Endothelial cell of umbilical vein (primary cell): ENCODE data around the gene EXOSC6. TPM values are rescaled to one million over a fixed set of nuclear protein-coding genes. Genes with fewer than 3 reads are reported as not detected.

Source experiments
- BruUV-seq: library from RNA; stranded (reverse); fragments of 400-500 nt; replicated peaks from 2 replicates; lab custom pipeline; 2021; lab: Mats Ljungman, UMichigan
- CTCF ChIA-PET: fragments of 300-600, 350-600 bp; sonication (Branson Sonifier 250); formaldehyde crosslinking; loops from one replicate; lab custom pipeline; 2021; ENCODE audit warnings: antibody characterized with exemption, inconsistent platforms; lab: Charles Lee
- POLR2A ChIA-PET: fragments of 300-600, 350-600 bp; sonication (Branson Sonifier 250); formaldehyde crosslinking; loops from one replicate; lab custom pipeline; 2021; ENCODE audit warnings: antibody characterized with exemption, inconsistent platforms; lab: Charles Lee
- DNase-seq: peaks from one replicate; pipeline ENCODE4 v3.0.0-alpha.2; 2011; ENCODE audit warnings: low read depth, low spot score
- FAIRE-seq: peaks from 2 replicates; lab custom pipeline; 2011; peaks lifted over from hg19 to GRCh38; lab: Jason Lieb, UNC
- H2AFZ ChIP-seq: 2 replicates; pipeline ENCODE4 v1.6.0; 2012; ENCODE audit warnings: low read depth, low read length, control low read depth, inconsistent platforms
- H3K27ac ChIP-seq: 2 replicates; pipeline ENCODE4 v1.5.1; 2011; ENCODE audit warnings: low read depth, mild to moderate bottlenecking, control low read depth, low read length, moderate library complexity; ENCODE audit not compliant: insufficient read depth
- H3K27me3 ChIP-seq, 2 experiments: 2 replicates each; pipeline versions ENCODE4 v1.6.0 to v1.6.1; 2011; ENCODE audit warnings: low read length in 2 of 2, mixed read lengths in 1 of 2; ENCODE audit not compliant: control insufficient read depth in 2 of 2, insufficient read depth in 2 of 2
- H3K36me3 ChIP-seq, 2 experiments: 2 replicates in 1 of 2; 3 replicates in 1 of 2; pipeline ENCODE4 v1.5.1; 2011; ENCODE audit warnings: low read length in 2 of 2, mild to moderate bottlenecking in 1 of 2, moderate library complexity in 1 of 2; ENCODE audit not compliant: control insufficient read depth in 2 of 2, insufficient read depth in 2 of 2; ENCODE audit errors: extremely low read depth in 1 of 2
- H3K4me1 ChIP-seq: 3 replicates; pipeline ENCODE4 v1.5.1; 2011; ENCODE audit warnings: mild to moderate bottlenecking, low read length; ENCODE audit not compliant: control insufficient read depth, insufficient read depth; ENCODE audit errors: extremely low read depth
- H3K4me2 ChIP-seq: 2 replicates; pipeline ENCODE4 v1.6.1; 2011; ENCODE audit warnings: low read length, control low read depth, mixed read lengths; ENCODE audit not compliant: insufficient read depth
- H3K4me3 ChIP-seq, 3 experiments: fragments of 200-600 bp in 1 of 3; sonication (generic), shearing (Covaris generic) in 1 of 3; replicated peaks in 1 of 3; 2 replicates each; pipeline ENCODE4 v1.5.1; 2011 to 2016; ENCODE audit warnings: control low read depth in 3 of 3, low read length in 3 of 3, mild to moderate bottlenecking in 2 of 3, inconsistent platforms in 1 of 3, low read depth in 1 of 3, moderate library complexity in 1 of 3; ENCODE audit not compliant: insufficient read depth in 1 of 3
- H3K79me2 ChIP-seq: 2 replicates; pipeline ENCODE4 v1.6.0; 2012; ENCODE audit warnings: low read length, inconsistent platforms; ENCODE audit not compliant: control insufficient read depth, insufficient read depth
- H3K9ac ChIP-seq: replicated peaks from 2 replicates; pipeline ENCODE3; 2011; ENCODE audit warnings: low read length, control low read depth; ENCODE audit not compliant: insufficient read depth; ENCODE audit errors: extremely low read depth
- H3K9me1 ChIP-seq: replicated peaks from 3 replicates; pipeline ENCODE4 v1.6.0; 2011; ENCODE audit warnings: mild to moderate bottlenecking, low read length; ENCODE audit not compliant: control insufficient read depth, insufficient read depth; ENCODE audit errors: extremely low read depth
- H3K9me3 ChIP-seq: replicated peaks from 2 replicates; pipeline ENCODE4 v1.5.1; 2012; ENCODE audit warnings: low read length, inconsistent platforms; ENCODE audit not compliant: control insufficient read depth, insufficient read depth
- H4K20me1 ChIP-seq: replicated peaks from 2 replicates; pipeline ENCODE3; 2011; ENCODE audit warnings: mild to moderate bottlenecking, low read length; ENCODE audit not compliant: control insufficient read depth, insufficient read depth; ENCODE audit errors: extremely low read depth
- EZH2 ChIP-seq: IDR thresholded peaks from 2 replicates; pipeline ENCODE4 v1.6.1; 2012; ENCODE audit warnings: borderline replicate concordance, low read depth, mild to moderate bottlenecking, moderate library complexity, low read length, inconsistent platforms; ENCODE audit not compliant: severe bottlenecking
- FOS ChIP-seq: IDR thresholded peaks from 2 replicates; pipeline ENCODE4 v1.6.1; 2011; ENCODE audit warnings: mild to moderate bottlenecking, low read length, moderate library complexity, borderline replicate concordance; ENCODE audit not compliant: insufficient read depth
- GATA2 ChIP-seq: IDR thresholded peaks from 2 replicates; pipeline ENCODE4 v1.7.0; 2011; ENCODE audit warnings: low read depth, mild to moderate bottlenecking, moderate library complexity, mixed read lengths, low read length; ENCODE audit not compliant: insufficient read length, insufficient read depth
- JUN ChIP-seq: IDR thresholded peaks from 2 replicates; pipeline ENCODE4 v1.6.1; 2011; ENCODE audit warnings: borderline replicate concordance, low read depth; ENCODE audit not compliant: insufficient read length, insufficient read depth
- MYC ChIP-seq: IDR thresholded peaks from one replicate; pipeline ENCODE4 v1.6.1; 2011; ENCODE audit warnings: mild to moderate bottlenecking, low read depth, low read length
- POLR2A ChIP-seq: IDR thresholded peaks from 2 replicates; pipeline ENCODE4 v1.6.1; 2012; ENCODE audit warnings: low read depth, mild to moderate bottlenecking, control low read depth, low read length
- POLR2AphosphoS5 ChIP-seq: IDR thresholded peaks from 2 replicates; pipeline ENCODE4 v1.6.1; 2012; ENCODE audit warnings: low read depth, mild to moderate bottlenecking, control low read depth, low read length, moderate library complexity; ENCODE audit not compliant: insufficient read depth
- dilution Hi-C: fragments of 300-500 bp; cut with MboI; formaldehyde crosslinking; loops from one replicate; pipeline ENCODE4 v1.15.0; 2019; ENCODE audit warnings: low sequenced_read_pairs; ENCODE audit not compliant: extremely low pct_ligation_motif_present
- intact Hi-C: fragments of 100-400 bp; cut with micrococcal nuclease; formaldehyde crosslinking; loops from one replicate; pipeline ENCODE4 v1.10.0; 2022
- polyA plus RNA-seq, 4 experiments: library from polyadenylated mRNA; depleted of rRNA in 3 of 4; stranded (reverse) in 3 of 4; unstranded in 1 of 4; fragments of >200 nt; gene quantifications; 2 replicates each; pipeline versions ENCODE4 v1.2.1 to v1.2.3, GENCODE V29; 2011 to 2012; ENCODE audit warnings: missing spikeins in 1 of 4
- total RNA-seq: library from RNA; stranded (reverse); gene quantifications from 2 replicates; pipeline ENCODE4 v1.2.3, GENCODE V29; 2021
- TF ChIP-seq, protein P1 (sequence below), 2 donors: IDR thresholded peaks; 1 replicate in 1 of 2; 2 replicates in 1 of 2; pipeline ENCODE4 v1.5.1; 2011; ENCODE audit warnings: low read length in 2 of 2, mild to moderate bottlenecking in 2 of 2, moderate library complexity in 2 of 2, control low read depth in 1 of 2, inconsistent platforms in 1 of 2, low read depth in 1 of 2; ENCODE audit not compliant: insufficient read depth in 1 of 2; ENCODE audit errors: extremely low read depth in 1 of 2
- TF ChIP-seq, protein P2 (sequence below): IDR thresholded peaks from 2 replicates; pipeline ENCODE4 v1.6.1; 2011; ENCODE audit not compliant: insufficient read depth, insufficient read length

Gene EXOSC6
- total and polyA plus RNA-seq, 2 donors (not counting 3 experiments of a cell fraction or from before 2014, with no cell fraction given): 12.6 to 29.2 TPM

DNA sequence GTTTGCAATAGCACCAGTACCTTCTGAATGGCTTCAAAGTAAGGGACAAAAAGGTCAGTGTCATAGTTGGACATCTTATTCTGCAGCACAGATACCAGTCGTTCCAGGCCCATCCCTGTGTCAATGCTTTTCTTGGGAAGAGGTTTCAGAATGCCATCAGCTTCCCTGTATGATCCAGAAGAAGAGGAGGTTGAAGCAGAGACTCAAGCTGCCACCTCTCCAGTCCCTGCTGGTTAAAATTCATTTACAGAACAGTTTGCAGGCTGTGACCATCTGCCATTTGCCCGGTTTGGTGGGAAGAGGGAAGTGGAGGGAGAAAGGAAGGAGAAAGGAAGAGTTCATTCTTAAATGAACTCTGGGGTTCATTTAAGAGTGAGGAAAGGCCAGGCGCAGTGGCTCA, 18.4 kb upstream of the EXOSC6 start:
- intact Hi-C loops: no loop called here
- POLR2A ChIA-PET: no interaction called here
- no peak overlapping the region for H3K4me2 ChIP-seq
- no peak overlapping the region for H3K9ac ChIP-seq
- no peak overlapping the region for H2AFZ ChIP-seq
- DNase-seq (no peak), FAIRE-seq (no peak)
- TF ChIP-seq EZH2: no peak
- TF ChIP-seq FOS: no peak
- TF ChIP-seq, protein P1, sequence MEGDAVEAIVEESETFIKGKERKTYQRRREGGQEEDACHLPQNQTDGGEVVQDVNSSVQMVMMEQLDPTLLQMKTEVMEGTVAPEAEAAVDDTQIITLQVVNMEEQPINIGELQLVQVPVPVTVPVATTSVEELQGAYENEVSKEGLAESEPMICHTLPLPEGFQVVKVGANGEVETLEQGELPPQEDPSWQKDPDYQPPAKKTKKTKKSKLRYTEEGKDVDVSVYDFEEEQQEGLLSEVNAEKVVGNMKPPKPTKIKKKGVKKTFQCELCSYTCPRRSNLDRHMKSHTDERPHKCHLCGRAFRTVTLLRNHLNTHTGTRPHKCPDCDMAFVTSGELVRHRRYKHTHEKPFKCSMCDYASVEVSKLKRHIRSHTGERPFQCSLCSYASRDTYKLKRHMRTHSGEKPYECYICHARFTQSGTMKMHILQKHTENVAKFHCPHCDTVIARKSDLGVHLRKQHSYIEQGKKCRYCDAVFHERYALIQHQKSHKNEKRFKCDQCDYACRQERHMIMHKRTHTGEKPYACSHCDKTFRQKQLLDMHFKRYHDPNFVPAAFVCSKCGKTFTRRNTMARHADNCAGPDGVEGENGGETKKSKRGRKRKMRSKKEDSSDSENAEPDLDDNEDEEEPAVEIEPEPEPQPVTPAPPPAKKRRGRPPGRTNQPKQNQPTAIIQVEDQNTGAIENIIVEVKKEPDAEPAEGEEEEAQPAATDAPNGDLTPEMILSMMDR (IDR thresholded peaks at IDR 0.05; ENCODE audit: extremely low read depth in 1 of 2, insufficient read depth in 1 of 2, low read depth in 1 of 2, low read length in 2 of 2): no peak
- TF ChIP-seq GATA2: no peak
- TF ChIP-seq, protein P2, sequence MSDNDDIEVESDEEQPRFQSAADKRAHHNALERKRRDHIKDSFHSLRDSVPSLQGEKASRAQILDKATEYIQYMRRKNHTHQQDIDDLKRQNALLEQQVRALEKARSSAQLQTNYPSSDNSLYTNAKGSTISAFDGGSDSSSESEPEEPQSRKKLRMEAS: no peak
- no peak for TF ChIP-seq POLR2AphosphoS5
- TF ChIP-seq JUN: no peak
- TF ChIP-seq MYC: no peak
- no peak for TF ChIP-seq POLR2A
- CTCF ChIA-PET: interaction anchor here (1.4 kb wide), 1 partner anchor 16 kb away, joined by 5 read pairs; no protein-coding TSS in a partner anchor
- no peaks in the 10 kb centered on the region for H3K79me2 ChIP-seq
- no peak overlapping the region for H3K27ac ChIP-seq
- H3K36me3 ChIP-seq: peaks cover 26 to 36% of the 10 kb centered on the region in 2 experiments
- BruUV-seq: no TSS peak
- H3K27me3 ChIP-seq: no peaks in the 10 kb centered on the region
- no peaks in the 10 kb centered on the region for H3K4me1 ChIP-seq
- dilution Hi-C loops: no loop called here
- no peaks in the 10 kb centered on the region for H3K9me3 ChIP-seq
- no peaks in the 10 kb centered on the region for H4K20me1 ChIP-seq
- no peak overlapping the region for H3K4me3 ChIP-seq
- no peaks in the 10 kb centered on the region for H3K9me1 ChIP-seq
